Measurements from ENCODE around the gene NDST1. TPM values are rescaled to one million over a fixed set of nuclear protein-coding genes. Genes with fewer than 3 reads are reported as not detected.

Gene NDST1
- polyA plus RNA-seq, 1 of the 3 experiments (the other 2 are of a cell fraction): 29.2 TPM

- Histone ChIP-seq H3K36me3 (replicated peaks in 1 of 2; ENCODE audit: control insufficient read depth in 1 of 2, insufficient read depth in 2 of 2, low read length in 1 of 2) (no peaks in the 10 kb centered on the region), H3K9ac (no peak overlapping the region), H3K4me1 (ENCODE audit: control insufficient read depth in 1 of 2, insufficient read depth in 2 of 2, low read depth in 1 of 2, low read length in 1 of 2) (peaks cover 11 to 70% of the 10 kb centered on the region in 2 experiments; a peak in 3 of 4 replicates), H3K9me3 (no peaks in the 10 kb centered on the region), H3K27ac (ENCODE audit: low read depth in 2 of 2, low read length in 1 of 2) (peak overlapping the region in 1 of 2 experiments; percentile 17; a peak in 1 of 4 replicates), H3F3A (replicated peaks; ENCODE audit: insufficient read depth) (peaks cover 9% of the 10 kb centered on the region), H3K27me3 (ENCODE audit: insufficient read depth) (no peaks in the 10 kb centered on the region), H3K4me3 (ENCODE audit: low read depth in 2 of 2, low read length in 1 of 2) (no peak overlapping the region), H2AFZ (ENCODE audit: low read depth) (no peak overlapping the region), H3K9me2 (no peaks in the 10 kb centered on the region), H4K20me1 (ENCODE audit: insufficient read depth) (no peaks in the 10 kb centered on the region), H3K79me2 (ENCODE audit: insufficient read depth) (no peaks in the 10 kb centered on the region), H3K4me2 (no peak overlapping the region)
- ChIA-PET CTCF (interaction anchor here (0.5 to 2.4 kb wide), 8 partner anchors 12 to 92 kb away, joined by 3 to 11 read pairs (median 3); no protein-coding TSS in a partner anchor), POLR2A (no interaction called here)
- WGBS (ENCODE audit: low lambda C conversion rate): 77% methylated on average over 6 of the region's 6 CpGs
- DNase-seq: no peak
- no peak for TF ChIP-seq FOXM1 (IDR thresholded peaks at IDR 0.05; ENCODE audit: low read depth)
Observed at GRCh38 chr5:150587856-150588595, 80.1 kb downstream of the NDST1 start.

- TF ChIP-seq FOSL2 (IDR thresholded peaks at IDR 0.05; ENCODE audit: borderline replicate concordance, low read depth): no peak
- Histone ChIP-seq H2AFZ (ENCODE audit: low read depth) (no peak overlapping the region), H3K9ac (no peak overlapping the region), H4K20me1 (ENCODE audit: insufficient read depth) (no peaks in the 10 kb centered on the region), H3K27me3 (ENCODE audit: insufficient read depth) (no peaks in the 10 kb centered on the region), H3K9me2 (no peaks in the 10 kb centered on the region), H3K36me3 (replicated peaks in 1 of 2; ENCODE audit: control insufficient read depth in 1 of 2, insufficient read depth in 2 of 2, low read length in 1 of 2) (no peaks in the 10 kb centered on the region), H3K4me2 (no peak overlapping the region), H3K79me2 (ENCODE audit: insufficient read depth) (no peaks in the 10 kb centered on the region), H3K4me1 (ENCODE audit: control insufficient read depth in 1 of 2, insufficient read depth in 2 of 2, low read depth in 1 of 2, low read length in 1 of 2) (peaks cover 11 to 67% of the 10 kb centered on the region in 2 experiments; a peak in 3 of 4 replicates), H3K9me3 (no peaks in the 10 kb centered on the region), H3K27ac (ENCODE audit: low read depth in 2 of 2, low read length in 1 of 2) (peak overlapping the region in 1 of 2 experiments; percentile 17; a peak in 1 of 4 replicates), H3F3A (replicated peaks; ENCODE audit: insufficient read depth) (peaks cover 4% of the 10 kb centered on the region), H3K4me3 (ENCODE audit: low read depth in 2 of 2, low read length in 1 of 2) (no peak overlapping the region)
- WGBS (ENCODE audit: low lambda C conversion rate): 88% methylated on average over 1 of the region's 1 CpG
- no peak for DNase-seq
- ChIA-PET CTCF (interaction anchor here (0.5 to 2.4 kb wide), 5 partner anchors 13 to 93 kb away, joined by 3 to 11 read pairs (median 3); no protein-coding TSS in a partner anchor), POLR2A (no interaction called here)
Observed at GRCh38 chr5:150588596-150588890, 80.6 kb downstream of the NDST1 start.

- POLR2A ChIA-PET: interaction anchor here (0.8 to 1.9 kb wide), 8 partner anchors 8 to 189 kb away, joined by 3 to 14 read pairs (median 4); partner anchors contain the start of gene SMIM3
Observed at GRCh38 chr5:150589862-150590601, 82.1 kb downstream of the NDST1 start.

More at GRCh38 chr5:150589862-150590601, 82.1 kb downstream of the NDST1 start:
- Histone ChIP-seq H3K4me3 (ENCODE audit: low read depth in 2 of 2, low read length in 1 of 2) (no peak overlapping the region), H2AFZ (ENCODE audit: low read depth) (0 out of 2 replicates have a peak overlapping the region, but pooled peaks have one; percentile 25), H3K27me3 (ENCODE audit: insufficient read depth) (no peaks in the 10 kb centered on the region), H3K9ac (0 out of 2 replicates have a peak overlapping the region, but pooled peaks have one; percentile 3), H3K9me2 (no peaks in the 10 kb centered on the region), H3K4me2 (peak overlapping the region; percentile 14), H3K4me1 (ENCODE audit: control insufficient read depth in 1 of 2, insufficient read depth in 2 of 2, low read depth in 1 of 2, low read length in 1 of 2) (peaks cover 11 to 68% of the 10 kb centered on the region in 2 experiments; a peak in 3 of 4 replicates), H3K79me2 (ENCODE audit: insufficient read depth) (no peaks in the 10 kb centered on the region), H3K27ac (ENCODE audit: low read depth in 2 of 2, low read length in 1 of 2) (peak overlapping the region; percentile 41 to 93), H3K36me3 (replicated peaks in 1 of 2; ENCODE audit: control insufficient read depth in 1 of 2, insufficient read depth in 2 of 2, low read length in 1 of 2) (no peaks in the 10 kb centered on the region), H3K9me3 (no peaks in the 10 kb centered on the region), H4K20me1 (ENCODE audit: insufficient read depth) (no peaks in the 10 kb centered on the region), H3F3A (replicated peaks; ENCODE audit: insufficient read depth) (peaks cover 3% of the 10 kb centered on the region)
- peak; percentile 54 for TF ChIP-seq CTCF (IDR thresholded peaks at IDR 0.05)
- TF ChIP-seq SMC3 (IDR thresholded peaks at IDR 0.05; ENCODE audit: low read depth, low read length): peak; percentile 52
- TF ChIP-seq EP300 (IDR thresholded peaks at IDR 0.05; ENCODE audit: borderline replicate concordance in 1 of 2, low read depth in 1 of 2, low read length in 1 of 2): peak in 1 of 2 experiments; percentile 3; a peak in 1 of 4 replicates
- peak; percentile 11 for TF ChIP-seq CHD2 (IDR thresholded peaks at IDR 0.05; ENCODE audit: low read length, partially characterized antibody)
- TF ChIP-seq NFIC (IDR thresholded peaks at IDR 0.05; ENCODE audit: borderline replicate concordance): no peak
- TF ChIP-seq GATA2 (CRISPR knock-in tag; IDR thresholded peaks at IDR 0.05): no peak
- peak; percentile 59 for TF ChIP-seq RAD21 (IDR thresholded peaks at IDR 0.05; ENCODE audit: low read length)
- peak; percentile 32; the same call in 1 of the 2 replicates for TF ChIP-seq MXI1 (IDR thresholded peaks at IDR 0.05; ENCODE audit: low read depth, low read length)
- peak; percentile 58 for DNase-seq
- 51% methylated on average over 9 of the region's 12 CpGs for WGBS (ENCODE audit: low lambda C conversion rate)
- CTCF ChIA-PET: interaction anchor here (0.8 to 6.8 kb wide), 13 partner anchors 8 to 70 kb away, joined by 3 to 41 read pairs (median 5); partner anchors contain the start of gene SYNPO
